Measurements from ENCODE around the gene EXOSC2. TPM values are rescaled to one million over a fixed set of nuclear protein-coding genes. Genes with fewer than 3 reads are reported as not detected.

The EXOSC2 gene
- total RNA-seq, 1 donor from 2014 or later: 54.5 TPM

DNA sequence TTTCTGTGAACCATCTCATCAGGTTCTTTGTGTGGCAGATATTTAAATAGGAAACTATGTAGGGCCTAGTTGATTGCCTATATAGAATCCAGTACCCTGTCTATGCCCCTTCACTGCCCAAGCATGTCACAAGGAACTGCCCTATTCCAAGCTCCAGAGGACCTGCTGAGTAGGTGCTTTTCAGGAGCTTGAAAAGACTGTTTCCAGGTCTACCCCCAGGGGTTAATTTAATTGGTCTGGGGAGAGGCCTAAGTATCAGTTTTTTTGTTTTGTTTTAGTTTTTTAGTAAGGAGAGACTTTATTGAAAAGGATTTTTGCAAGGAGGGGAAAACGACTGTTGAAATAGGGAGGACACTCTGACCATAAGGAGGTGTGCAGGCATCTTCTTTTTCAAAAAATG lies 43.3 kb downstream of the EXOSC2 start:
- DNase-seq (ENCODE audit: low read depth, low spot score): no peak

DNA sequence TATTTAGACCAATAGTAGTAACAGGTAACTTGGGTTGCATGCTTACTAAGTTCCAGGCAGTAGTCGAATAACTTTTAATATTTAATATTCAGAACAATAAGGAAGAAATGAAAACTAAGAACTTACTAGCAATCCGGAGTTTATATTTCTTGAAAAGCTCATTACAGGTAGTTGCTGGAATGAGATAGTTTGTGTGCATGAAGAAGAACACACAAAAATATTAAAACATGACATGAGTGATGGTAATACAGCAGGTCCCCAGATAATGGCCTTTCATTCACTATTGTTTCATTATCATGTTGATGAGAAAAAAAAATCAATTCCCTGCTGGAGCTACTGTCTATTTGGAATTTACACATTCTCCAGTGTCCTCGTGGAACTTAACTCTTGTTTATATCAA lies 44.7 kb downstream of the EXOSC2 start:
- no peak for DNase-seq (ENCODE audit: low read depth, low spot score)

DNA sequence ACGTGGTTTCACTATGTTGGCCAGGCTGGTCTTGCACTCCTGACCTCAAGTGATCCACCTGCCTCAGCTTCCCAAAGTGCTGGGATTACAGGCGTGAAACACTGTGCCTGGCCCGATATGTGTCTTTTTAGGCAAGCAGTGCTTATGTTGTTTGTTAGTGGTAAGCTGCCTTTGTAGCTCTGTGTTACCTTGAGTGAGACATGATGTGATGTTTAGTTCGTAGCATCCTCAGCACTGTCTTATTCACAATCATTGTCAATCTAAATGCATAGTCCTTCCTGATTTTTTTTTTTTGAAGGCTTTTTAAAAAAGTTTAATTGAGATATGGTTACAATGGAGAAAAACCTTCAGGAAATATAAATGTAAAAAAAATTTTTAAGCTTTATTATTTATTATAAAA lies 45.5 kb downstream of the EXOSC2 start:
- DNase-seq (ENCODE audit: low read depth, low spot score): no peak

DNA sequence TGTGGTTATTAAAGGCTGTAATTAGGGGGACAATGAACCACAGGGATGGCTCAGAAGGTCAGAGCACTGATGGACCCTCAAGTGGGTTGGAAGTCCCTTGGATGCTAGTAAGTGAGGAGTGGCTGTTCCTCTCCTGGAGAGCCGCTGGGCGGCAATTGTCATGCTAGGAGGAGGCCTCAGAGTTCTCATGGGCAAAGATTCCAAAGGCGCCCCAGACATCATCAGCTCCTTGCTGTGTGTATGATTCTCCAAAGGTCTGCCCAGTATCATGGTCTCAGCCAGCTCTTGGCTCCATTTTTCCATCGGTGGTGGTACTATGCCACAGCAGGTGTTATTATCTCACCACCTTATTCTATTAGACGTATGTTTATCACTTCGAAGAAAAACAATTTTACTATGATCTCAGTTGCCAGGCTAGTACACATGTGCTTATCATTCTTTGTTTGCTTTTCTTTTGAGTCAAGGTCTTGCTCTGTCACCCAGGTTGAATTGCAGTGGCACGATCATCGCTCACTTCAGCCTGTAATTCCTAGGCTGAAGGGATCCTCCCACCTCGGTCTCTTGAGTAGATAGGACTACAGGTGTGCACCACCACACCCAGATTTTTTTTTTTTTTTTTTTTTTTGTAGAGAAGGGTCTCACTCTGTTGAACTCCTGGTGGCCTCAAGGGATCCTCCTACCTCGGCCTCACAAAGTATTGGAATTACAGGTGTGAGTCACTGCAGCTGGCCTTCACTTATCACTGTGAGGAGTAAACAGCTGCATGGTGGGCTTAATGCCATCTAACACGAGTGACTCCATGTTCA lies 46.8 kb downstream of the EXOSC2 start:
- no peak for DNase-seq (ENCODE audit: low read depth, low spot score)

DNA sequence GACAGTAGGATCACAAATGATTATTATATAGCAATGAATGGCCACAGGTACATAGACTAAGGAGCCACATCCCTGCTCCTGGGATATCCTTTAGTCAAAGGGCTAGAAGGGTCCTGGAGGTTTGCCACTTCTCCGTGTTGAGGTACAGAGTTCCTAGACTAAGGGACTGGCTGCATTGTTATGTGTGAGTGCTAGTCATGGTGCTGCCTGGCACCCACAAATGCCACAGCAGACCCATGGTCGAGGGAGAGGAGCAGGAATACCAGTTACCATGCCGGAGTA lies 47.4 kb downstream of the EXOSC2 start:
- no peak for DNase-seq (ENCODE audit: low read depth, low spot score)

GRCh38 chr9:130741831-130742449 lies 48.4 kb downstream of the EXOSC2 start:
- DNase-seq (ENCODE audit: low read depth, low spot score): no peak

DNA sequence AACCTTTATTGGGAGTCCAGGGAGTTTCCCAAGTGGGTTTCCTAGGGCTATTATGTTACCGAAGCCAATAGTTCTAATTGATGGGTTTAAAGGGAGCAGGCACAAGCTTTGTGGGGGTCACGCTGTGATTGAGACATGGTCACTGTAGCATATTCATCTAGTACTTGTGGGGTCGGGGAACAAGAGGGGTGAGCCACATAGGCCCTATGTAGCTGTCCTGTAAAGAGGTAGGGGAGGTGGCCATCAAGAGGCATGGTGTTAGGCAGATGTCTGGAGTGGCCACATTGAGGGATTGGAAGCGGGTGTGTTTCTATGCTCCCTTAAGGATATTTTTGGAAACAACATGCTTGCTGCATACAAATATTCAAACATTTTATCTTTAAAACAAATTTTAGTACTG lies 50.1 kb downstream of the EXOSC2 start:
- no peak for DNase-seq (ENCODE audit: low read depth, low spot score)

DNA sequence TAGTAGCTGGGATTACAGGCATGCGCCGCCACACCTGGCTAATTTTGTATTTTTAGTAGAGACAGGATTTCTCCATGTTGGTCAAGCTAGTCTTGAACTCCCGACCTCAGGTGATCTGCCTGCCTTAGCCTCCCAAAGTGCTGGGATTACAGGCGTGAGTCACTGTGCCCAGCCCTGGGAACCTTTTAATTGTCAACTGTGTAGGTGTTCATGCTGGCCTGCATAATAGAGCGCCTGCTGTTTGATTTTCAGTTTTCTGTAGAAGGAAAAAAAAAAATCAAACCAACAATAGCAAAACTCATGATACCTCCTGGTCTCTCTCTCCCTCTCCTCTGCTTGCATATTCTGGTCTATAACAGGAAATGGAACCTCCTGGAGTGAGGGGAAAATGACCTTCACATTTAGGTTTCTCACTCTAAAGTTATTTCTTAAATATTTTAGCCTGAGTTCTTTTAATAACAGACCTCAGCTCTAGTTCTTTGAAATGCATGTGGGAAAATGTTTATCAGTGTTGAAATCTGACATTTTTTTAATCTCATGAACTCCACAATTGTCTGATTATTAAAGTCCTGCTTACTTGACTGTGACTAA lies 51.7 kb downstream of the EXOSC2 start:
- DNase-seq (ENCODE audit: low read depth, low spot score): no peak

DNA sequence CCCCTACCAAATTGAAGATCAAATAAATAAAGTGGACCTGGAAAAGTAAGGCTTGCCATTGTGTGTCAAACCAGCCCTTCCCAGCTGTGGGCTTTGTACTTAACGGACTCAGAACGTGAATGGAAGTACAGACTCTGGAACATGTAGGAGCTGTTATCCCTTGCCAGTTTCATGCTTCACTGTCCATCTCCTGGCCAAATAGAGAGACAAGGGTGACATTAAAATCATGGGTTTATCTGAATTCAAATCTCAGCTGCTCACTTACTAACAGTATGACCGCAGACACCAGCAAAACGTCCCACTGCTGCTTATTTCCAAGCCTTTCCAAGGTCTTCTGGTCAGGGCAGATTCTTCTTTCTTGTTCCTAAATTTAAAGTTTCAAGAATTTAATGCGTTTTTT lies 52.2 kb downstream of the EXOSC2 start:
- DNase-seq (ENCODE audit: low read depth, low spot score): no peak

DNA sequence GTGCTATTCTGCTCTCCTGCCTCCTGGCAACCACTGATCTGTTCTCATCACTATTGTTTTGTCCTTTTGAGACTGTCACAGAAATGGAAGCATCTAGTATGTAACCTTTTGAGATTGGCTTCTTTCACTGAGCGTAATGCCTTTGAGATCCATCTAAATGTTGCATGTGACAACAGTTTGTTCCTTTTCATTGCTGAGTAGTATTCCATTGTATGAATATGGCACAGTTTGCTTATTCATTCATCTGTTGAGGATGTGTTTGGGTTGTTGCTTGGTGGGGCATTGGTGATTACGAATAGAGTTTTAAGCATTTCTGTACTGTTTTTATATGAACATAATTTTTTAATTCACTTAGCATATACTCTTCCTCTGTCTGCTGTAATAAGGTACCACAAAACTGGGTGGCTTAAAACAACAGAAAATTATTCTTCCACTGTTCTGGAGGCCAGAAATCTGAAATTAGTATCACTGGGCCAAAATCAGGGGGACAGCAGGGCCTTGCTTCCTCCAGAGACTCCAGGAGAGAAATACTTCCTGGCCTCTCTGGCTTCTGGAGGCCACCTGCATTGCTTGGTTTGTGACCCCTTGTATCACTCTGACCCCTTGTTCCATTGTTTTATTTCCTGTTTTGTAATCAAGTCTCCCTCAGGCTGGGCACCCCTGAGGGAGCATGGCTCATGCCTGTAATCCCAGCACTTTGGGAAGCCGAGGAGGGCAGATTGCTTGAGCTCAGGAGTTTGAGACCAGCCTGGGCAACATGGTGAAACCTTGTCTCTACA lies 53.0 kb downstream of the EXOSC2 start:
- peak; percentile 75 for DNase-seq (ENCODE audit: low read depth, low spot score)

GRCh38 chr9:130751631-130752355 lies 58.2 kb downstream of the EXOSC2 start:
- DNase-seq (ENCODE audit: low read depth, low spot score): no peak

Other genes with a start within 250 kb of the EXOSC2 start
- 3.0 and 6.9 TPM in 2 replicates for gene ASS1, start 248.8 kb upstream of the EXOSC2 start, total RNA-seq
- 40.3 and 42.8 TPM in 2 replicates for gene FUBP3, start 114.2 kb upstream of the EXOSC2 start, total RNA-seq
- gene PRDM12, start 29.2 kb upstream of the EXOSC2 start, total RNA-seq: under 0.01 TPM in 1 of 2 replicates, not detected in the other
- gene ABL1, start 141.5 kb downstream of the EXOSC2 start, total RNA-seq: 49.2 and 59.5 TPM in 2 replicates
- not detected in 2 replicates for gene QRFP, start 203.0 kb downstream of the EXOSC2 start, total RNA-seq
- gene FIBCD1, start 245.5 kb downstream of the EXOSC2 start, total RNA-seq: not detected in 2 replicates